ENCODE data around the gene SYCP2L.
"Not testable (repeated sequence)": the region's sequence is repeated elsewhere in the genome, so short reads cannot be mapped to it uniquely, and the experiment has no call there.

DNA sequence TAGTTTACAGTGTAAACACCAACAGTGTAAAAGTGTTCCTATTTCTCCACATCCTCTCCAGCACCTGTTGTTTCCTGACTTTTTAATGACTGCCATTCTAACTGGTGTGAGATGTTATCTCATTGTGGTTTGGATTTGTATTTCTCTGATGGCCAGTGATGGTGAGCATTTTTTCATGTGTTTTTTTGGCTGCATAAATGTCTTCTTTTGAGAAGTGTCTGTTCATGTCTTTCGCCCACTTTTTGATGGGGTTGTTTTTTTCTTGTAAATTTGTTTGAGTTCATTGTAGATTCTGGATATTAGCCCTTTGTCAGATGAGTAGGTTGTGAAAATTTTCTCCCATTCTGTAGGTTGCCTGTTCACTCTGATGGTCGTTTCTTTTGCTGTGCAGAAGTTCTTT lies 98.1 kb downstream of the SYCP2L start:
- TF ChIP-seq, protein P1, sequence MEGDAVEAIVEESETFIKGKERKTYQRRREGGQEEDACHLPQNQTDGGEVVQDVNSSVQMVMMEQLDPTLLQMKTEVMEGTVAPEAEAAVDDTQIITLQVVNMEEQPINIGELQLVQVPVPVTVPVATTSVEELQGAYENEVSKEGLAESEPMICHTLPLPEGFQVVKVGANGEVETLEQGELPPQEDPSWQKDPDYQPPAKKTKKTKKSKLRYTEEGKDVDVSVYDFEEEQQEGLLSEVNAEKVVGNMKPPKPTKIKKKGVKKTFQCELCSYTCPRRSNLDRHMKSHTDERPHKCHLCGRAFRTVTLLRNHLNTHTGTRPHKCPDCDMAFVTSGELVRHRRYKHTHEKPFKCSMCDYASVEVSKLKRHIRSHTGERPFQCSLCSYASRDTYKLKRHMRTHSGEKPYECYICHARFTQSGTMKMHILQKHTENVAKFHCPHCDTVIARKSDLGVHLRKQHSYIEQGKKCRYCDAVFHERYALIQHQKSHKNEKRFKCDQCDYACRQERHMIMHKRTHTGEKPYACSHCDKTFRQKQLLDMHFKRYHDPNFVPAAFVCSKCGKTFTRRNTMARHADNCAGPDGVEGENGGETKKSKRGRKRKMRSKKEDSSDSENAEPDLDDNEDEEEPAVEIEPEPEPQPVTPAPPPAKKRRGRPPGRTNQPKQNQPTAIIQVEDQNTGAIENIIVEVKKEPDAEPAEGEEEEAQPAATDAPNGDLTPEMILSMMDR (conservative IDR thresholded peaks at IDR 0.05) = not testable (repeated sequence)
- TF ChIP-seq ZFX (IDR thresholded peaks at IDR 0.05) = not testable (repeated sequence)

All from C4-2B (cell line).